BJ (cell line): Measurements from ENCODE around the gene EIF3C. TPM values are rescaled to one million over a fixed set of nuclear protein-coding genes. Genes with fewer than 3 reads are reported as not detected.
"Not testable (repeated sequence)": the region's sequence is repeated elsewhere in the genome, so short reads cannot be mapped to it uniquely, and the experiment has no call there.

Experiments used
- CTCF ChIA-PET: fragments of 350-600 bp; formaldehyde crosslinking; extraction: SDS; loops from one replicate; lab custom pipeline; 2021; ENCODE audit warnings: antibody characterized with exemption, inconsistent platforms; lab: Yijun Ruan, JAX
- POLR2A ChIA-PET: fragments of 300-600 bp; sonication (Branson Sonifier 250); formaldehyde crosslinking; extraction: SDS; loops from one replicate; lab custom pipeline; 2021; ENCODE audit warnings: antibody characterized with exemption; lab: Charles Lee
- DNase-seq: peaks from one replicate; pipeline ENCODE4 v3.0.0-alpha.2; 2011; ENCODE audit warnings: low read depth
- H3K27me3 ChIP-seq: 2 replicates; pipeline ENCODE4 v1.6.0; 2011; ENCODE audit warnings: low read length; ENCODE audit not compliant: control insufficient read depth, insufficient read depth
- H3K36me3 ChIP-seq: 2 replicates; pipeline ENCODE4 v1.5.1; 2011; ENCODE audit warnings: low read length; ENCODE audit not compliant: control insufficient read depth, insufficient read depth
- H3K4me3 ChIP-seq: 2 replicates; pipeline ENCODE4 v1.5.1; 2011; ENCODE audit warnings: low read depth, mild to moderate bottlenecking, control low read depth, low read length
- polyA minus RNA-seq: library from RNA; depleted of rRNA, polyadenylated mRNA; stranded (reverse); fragments of >200 nt; gene quantifications from 2 replicates; pipeline ENCODE4 v1.2.3, GENCODE V29; 2011; rRNA and poly(A)+ RNA removed
- polyA plus RNA-seq: library from polyadenylated mRNA; depleted of rRNA; stranded (reverse); fragments of >200 nt; gene quantifications from 2 replicates; pipeline ENCODE4 v1.2.3, GENCODE V29; 2011; rRNA removed

The EIF3C gene
- polyA plus RNA-seq = 349 and 418 TPM in 2 replicates
- 543 and 908 TPM in 2 replicates for polyA minus RNA-seq

GRCh38 chr16:28711220-28712083 lies at the start of gene EIF3C:
Gene EIF3C, plus strand, starts transcription at chr16:28711464. Its CDS starts 223 bp downstream, at chr16:28711687.
- H3K36me3 ChIP-seq, POLR2A ChIA-PET, DNase-seq, H3K27me3 ChIP-seq, CTCF ChIA-PET: not testable (repeated sequence)
- peak within 1 kb of the TSS; percentile 16; the same call in 1 of the 2 replicates for H3K4me3 ChIP-seq

- CTCF ChIA-PET, H3K36me3 ChIP-seq, DNase-seq, POLR2A ChIA-PET, H3K27me3 ChIP-seq, H3K4me3 ChIP-seq: not testable (repeated sequence)
Observed at GRCh38 chr16:28666264-28666663, 45.0 kb upstream of the EIF3C start.

- H3K36me3 ChIP-seq, H3K4me3 ChIP-seq, DNase-seq, POLR2A ChIA-PET, H3K27me3 ChIP-seq, CTCF ChIA-PET: not testable (repeated sequence)
Observed at GRCh38 chr16:28667480-28667879, 43.8 kb upstream of the EIF3C start.

GRCh38 chr16:28668199-28668598 lies 43.1 kb upstream of the EIF3C start:
- H3K27me3 ChIP-seq, POLR2A ChIA-PET, H3K4me3 ChIP-seq, H3K36me3 ChIP-seq, CTCF ChIA-PET, DNase-seq: not testable (repeated sequence)

- CTCF ChIA-PET, POLR2A ChIA-PET, H3K36me3 ChIP-seq, H3K27me3 ChIP-seq, H3K4me3 ChIP-seq, DNase-seq: not testable (repeated sequence)
Observed at GRCh38 chr16:28688327-28688952, 22.8 kb upstream of the EIF3C start.

- H3K36me3 ChIP-seq, POLR2A ChIA-PET, H3K4me3 ChIP-seq, CTCF ChIA-PET, H3K27me3 ChIP-seq, DNase-seq: not testable (repeated sequence)
Observed at GRCh38 chr16:28689425-28689824, 21.8 kb upstream of the EIF3C start.

GRCh38 chr16:28691722-28692121 lies 19.5 kb upstream of the EIF3C start:
- H3K27me3 ChIP-seq, POLR2A ChIA-PET, H3K36me3 ChIP-seq, H3K4me3 ChIP-seq, CTCF ChIA-PET, DNase-seq: not testable (repeated sequence)

- H3K36me3 ChIP-seq, CTCF ChIA-PET, POLR2A ChIA-PET, H3K4me3 ChIP-seq, H3K27me3 ChIP-seq, DNase-seq: not testable (repeated sequence)
Observed at GRCh38 chr16:28693257-28693950, 17.9 kb upstream of the EIF3C start.

GRCh38 chr16:28699792-28700191 lies 11.5 kb upstream of the EIF3C start:
- DNase-seq, H3K36me3 ChIP-seq, H3K27me3 ChIP-seq, H3K4me3 ChIP-seq, POLR2A ChIA-PET, CTCF ChIA-PET: not testable (repeated sequence)

- H3K4me3 ChIP-seq, DNase-seq, H3K36me3 ChIP-seq, CTCF ChIA-PET, H3K27me3 ChIP-seq, POLR2A ChIA-PET: not testable (repeated sequence)
Observed at GRCh38 chr16:28700349-28700748, 10.9 kb upstream of the EIF3C start.

GRCh38 chr16:28701384-28701783 lies 9.9 kb upstream of the EIF3C start:
- CTCF ChIA-PET, POLR2A ChIA-PET, H3K36me3 ChIP-seq, H3K27me3 ChIP-seq, DNase-seq, H3K4me3 ChIP-seq: not testable (repeated sequence)

GRCh38 chr16:28704246-28704645 lies 7.0 kb upstream of the EIF3C start:
- H3K4me3 ChIP-seq, DNase-seq, POLR2A ChIA-PET, H3K36me3 ChIP-seq, CTCF ChIA-PET, H3K27me3 ChIP-seq: not testable (repeated sequence)
